ENCODE data around the gene NEK1. TPM values are rescaled to one million over a fixed set of nuclear protein-coding genes. Genes with fewer than 3 reads are reported as not detected.
"Not testable (repeated sequence)": the region's sequence is repeated elsewhere in the genome, so short reads cannot be mapped to it uniquely, and the experiment has no call there.

NEK1 gene
- total and polyA plus RNA-seq, 2 donors (not counting 1 experiment from before 2014, with no cell fraction given) = 3.3 to 21.4 TPM

- H3K27me3 Mint-ChIP-seq = no peaks in the 10 kb centered on the region
- peaks cover 32% of the 10 kb centered on the region for H3K4me1 Mint-ChIP-seq
- Histone ChIP-seq H3K36me3 (replicated peaks in 1 of 2; ENCODE audit: control extremely low read depth in 1 of 2, control insufficient read depth in 1 of 2, extremely low read depth in 1 of 2, insufficient read depth in 2 of 2, low read length in 1 of 2) (peaks cover 2 to 3% of the 10 kb centered on the region in 2 experiments), H3K27me3 (replicated peaks in 1 of 4; ENCODE audit: control extremely low read depth in 1 of 4, control insufficient read depth in 3 of 4, insufficient read depth in 4 of 4, low read length in 3 of 4) (no peaks in the 10 kb centered on the region), H3K4me2 (replicated peaks; ENCODE audit: low read depth, low read length, poor library complexity, severe bottlenecking) (peak overlapping the region; percentile 43), H3K4me1 (ENCODE audit: control insufficient read depth in 2 of 2, insufficient read depth in 2 of 2, low read length in 2 of 2) (peaks cover 17 to 21% of the 10 kb centered on the region in 2 donors), H3K4me3 (ENCODE audit: control extremely low read depth in 1 of 5, extremely low read depth in 1 of 5, insufficient read depth in 1 of 5, low read depth in 2 of 5, low read length in 4 of 5) (peak overlapping the region in 1 of 5 experiments; percentile 24), H3K9me3 (ENCODE audit: control extremely low read depth in 1 of 3, control insufficient read depth in 2 of 3, insufficient read depth in 1 of 3, low read length in 2 of 3) (peaks cover 0 to 11% (median 0%) of the 10 kb centered on the region in 3 donors), H4K20me1 (ENCODE audit: control insufficient read depth, insufficient read depth, low read length, poor library complexity, severe bottlenecking) (no peaks in the 10 kb centered on the region), H3K27ac (ENCODE audit: low read length in 2 of 2) (peak overlapping the region in 1 of 2 donors; percentile 54), H3K79me2 (ENCODE audit: control insufficient read depth, insufficient read depth, low read length) (no peaks in the 10 kb centered on the region), H2AFZ (ENCODE audit: insufficient read depth, low read depth, low read length, poor library complexity, severe bottlenecking) (no peak overlapping the region), H3K9ac (ENCODE audit: low read length) (peak overlapping the region; percentile 23)
- ChIA-PET CTCF (interaction anchor here (0.6 to 1.5 kb wide), 3 partner anchors 39 to 662 kb away, joined by 5 to 6 read pairs (median 5); partner anchors contain the start of gene NEK1), POLR2A (no interaction called here)
- no peak overlapping the region for H3K27ac Mint-ChIP-seq
- DNase-seq = peak; percentile 37
- intact Hi-C loops (cut with micrococcal nuclease) = no loop called here
- TF ChIP-seq, protein P1, sequence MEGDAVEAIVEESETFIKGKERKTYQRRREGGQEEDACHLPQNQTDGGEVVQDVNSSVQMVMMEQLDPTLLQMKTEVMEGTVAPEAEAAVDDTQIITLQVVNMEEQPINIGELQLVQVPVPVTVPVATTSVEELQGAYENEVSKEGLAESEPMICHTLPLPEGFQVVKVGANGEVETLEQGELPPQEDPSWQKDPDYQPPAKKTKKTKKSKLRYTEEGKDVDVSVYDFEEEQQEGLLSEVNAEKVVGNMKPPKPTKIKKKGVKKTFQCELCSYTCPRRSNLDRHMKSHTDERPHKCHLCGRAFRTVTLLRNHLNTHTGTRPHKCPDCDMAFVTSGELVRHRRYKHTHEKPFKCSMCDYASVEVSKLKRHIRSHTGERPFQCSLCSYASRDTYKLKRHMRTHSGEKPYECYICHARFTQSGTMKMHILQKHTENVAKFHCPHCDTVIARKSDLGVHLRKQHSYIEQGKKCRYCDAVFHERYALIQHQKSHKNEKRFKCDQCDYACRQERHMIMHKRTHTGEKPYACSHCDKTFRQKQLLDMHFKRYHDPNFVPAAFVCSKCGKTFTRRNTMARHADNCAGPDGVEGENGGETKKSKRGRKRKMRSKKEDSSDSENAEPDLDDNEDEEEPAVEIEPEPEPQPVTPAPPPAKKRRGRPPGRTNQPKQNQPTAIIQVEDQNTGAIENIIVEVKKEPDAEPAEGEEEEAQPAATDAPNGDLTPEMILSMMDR (IDR thresholded peaks at IDR 0.05) = no peak
- no peak for TF ChIP-seq EZH2 (IDR thresholded peaks at IDR 0.05; ENCODE audit: borderline replicate concordance, insufficient read depth, low read depth, low read length, poor library complexity, severe bottlenecking)
- ATAC-seq (ENCODE audit: low read depth) = peak; percentile 58
- peak overlapping the region; percentile 43 for H3K4me3 Mint-ChIP-seq
- H3K9me3 Mint-ChIP-seq (ENCODE audit: insufficient read depth) = no peaks in the 10 kb centered on the region
- no CpG with 5 or more reads among the region's 1 CpG for WGBS (ENCODE audit: insufficient coverage)
Observed at GRCh38 chr4:169573889-169574288, 38.5 kb downstream of the NEK1 start.

- TF ChIP-seq, protein P1 (IDR thresholded peaks at IDR 0.05) = no peak
- TF ChIP-seq EZH2 (IDR thresholded peaks at IDR 0.05; ENCODE audit: borderline replicate concordance, insufficient read depth, low read depth, low read length, poor library complexity, severe bottlenecking) = no peak
- Histone ChIP-seq H4K20me1 (ENCODE audit: control insufficient read depth, insufficient read depth, low read length, poor library complexity, severe bottlenecking) (no peaks in the 10 kb centered on the region), H3K4me1 (ENCODE audit: control insufficient read depth in 2 of 2, insufficient read depth in 2 of 2, low read length in 2 of 2) (peaks cover 17 to 21% of the 10 kb centered on the region in 2 donors), H2AFZ (ENCODE audit: insufficient read depth, low read depth, low read length, poor library complexity, severe bottlenecking) (no peak overlapping the region), H3K4me2 (replicated peaks; ENCODE audit: low read depth, low read length, poor library complexity, severe bottlenecking) (no peak overlapping the region), H3K4me3 (ENCODE audit: control extremely low read depth in 1 of 5, extremely low read depth in 1 of 5, insufficient read depth in 1 of 5, low read depth in 2 of 5, low read length in 4 of 5) (no peak overlapping the region), H3K79me2 (ENCODE audit: control insufficient read depth, insufficient read depth, low read length) (no peaks in the 10 kb centered on the region), H3K9me3 (ENCODE audit: control extremely low read depth in 1 of 3, control insufficient read depth in 2 of 3, insufficient read depth in 1 of 3, low read length in 2 of 3) (peaks cover 0 to 11% (median 0%) of the 10 kb centered on the region in 3 donors), H3K27me3 (replicated peaks in 1 of 4; ENCODE audit: control extremely low read depth in 1 of 4, control insufficient read depth in 3 of 4, insufficient read depth in 4 of 4, low read length in 3 of 4) (no peaks in the 10 kb centered on the region), H3K27ac (ENCODE audit: low read length in 2 of 2) (no peak overlapping the region), H3K9ac (ENCODE audit: low read length) (no peak overlapping the region), H3K36me3 (replicated peaks in 1 of 2; ENCODE audit: control extremely low read depth in 1 of 2, control insufficient read depth in 1 of 2, extremely low read depth in 1 of 2, insufficient read depth in 2 of 2, low read length in 1 of 2) (peaks cover 0 to 3% of the 10 kb centered on the region in 2 experiments)
- peaks cover 34% of the 10 kb centered on the region for H3K4me1 Mint-ChIP-seq
- DNase-seq = no peak
- ChIA-PET CTCF (interaction anchor here (0.7 kb wide), 1 partner anchor 560 kb away, joined by 3 read pairs; no protein-coding TSS in a partner anchor), POLR2A (no interaction called here)
- H3K27me3 Mint-ChIP-seq = no peaks in the 10 kb centered on the region
- H3K9me3 Mint-ChIP-seq (ENCODE audit: insufficient read depth) = no peaks in the 10 kb centered on the region
- no peak overlapping the region for H3K4me3 Mint-ChIP-seq
- no peak overlapping the region for H3K27ac Mint-ChIP-seq
- WGBS (ENCODE audit: insufficient coverage) = 97% methylated on average over 4 of the region's 4 CpGs
- ATAC-seq (ENCODE audit: low read depth) = no peak
- intact Hi-C loops (cut with micrococcal nuclease) = no loop called here
Observed at GRCh38 chr4:169571435-169571834, 40.9 kb downstream of the NEK1 start.

- H3K4me2 ChIP-seq (replicated peaks; ENCODE audit: low read depth, low read length, poor library complexity, severe bottlenecking); H3K27me3 Mint-ChIP-seq; H3K36me3 ChIP-seq (replicated peaks in 1 of 2; ENCODE audit: control extremely low read depth in 1 of 2, control insufficient read depth in 1 of 2, extremely low read depth in 1 of 2, insufficient read depth in 2 of 2, low read length in 1 of 2); H3K9ac ChIP-seq (ENCODE audit: low read length); H3K4me3 ChIP-seq (ENCODE audit: control extremely low read depth in 1 of 5, extremely low read depth in 1 of 5, insufficient read depth in 1 of 5, low read depth in 2 of 5, low read length in 4 of 5); POLR2A ChIA-PET; DNase-seq; H3K27me3 ChIP-seq (replicated peaks in 1 of 4; ENCODE audit: control extremely low read depth in 1 of 4, control insufficient read depth in 3 of 4, insufficient read depth in 4 of 4, low read length in 3 of 4); H3K79me2 ChIP-seq (ENCODE audit: control insufficient read depth, insufficient read depth, low read length); ATAC-seq (ENCODE audit: low read depth); H3K9me3 Mint-ChIP-seq (ENCODE audit: insufficient read depth); H3K27ac ChIP-seq (ENCODE audit: low read length in 2 of 2); H3K27ac Mint-ChIP-seq; H2AFZ ChIP-seq (ENCODE audit: insufficient read depth, low read depth, low read length, poor library complexity, severe bottlenecking); intact Hi-C loops (cut with micrococcal nuclease); H4K20me1 ChIP-seq (ENCODE audit: control insufficient read depth, insufficient read depth, low read length, poor library complexity, severe bottlenecking); H3K4me3 Mint-ChIP-seq: not testable (repeated sequence)
- CTCF ChIA-PET = interaction anchor here (0.7 kb wide), 1 partner anchor 559 kb away, joined by 3 read pairs; no protein-coding TSS in a partner anchor
- peaks cover 0 to 11% (median 0%) of the 10 kb centered on the region in 3 donors for H3K9me3 ChIP-seq (ENCODE audit: control extremely low read depth in 1 of 3, control insufficient read depth in 2 of 3, insufficient read depth in 1 of 3, low read length in 2 of 3)
- no CpG with 5 or more reads among the region's 3 CpGs for WGBS (ENCODE audit: insufficient coverage)
- peaks cover 17 to 21% of the 10 kb centered on the region in 2 donors for H3K4me1 ChIP-seq (ENCODE audit: control insufficient read depth in 2 of 2, insufficient read depth in 2 of 2, low read length in 2 of 2)
- H3K4me1 Mint-ChIP-seq = peaks cover 37% of the 10 kb centered on the region
Observed at GRCh38 chr4:169571012-169571411, 41.4 kb downstream of the NEK1 start.

Data from B cell (primary cell).